Parathyroid adenoma (tissue), 2 donors: ENCODE results near the gene TMEM145.
A peak's percentile ranks its signal among the peaks of the same experiment; 100 is the strongest.

ENCODE experiments used
- H2AFZ ChIP-seq: fragments of 300-600 bp; sonication (generic); one replicate; pipeline ENCODE4 v1.7.0; 2017; ENCODE audit warnings: antibody characterized with exemption, mild to moderate bottlenecking
- H3K27ac ChIP-seq: fragments of 300-600 bp; sonication (generic); one replicate; pipeline ENCODE4 v1.7.0; 2017
- H3K27me3 ChIP-seq: fragments of 300-600 bp; sonication (generic); one replicate; pipeline ENCODE4 v1.7.0; 2017; ENCODE audit warnings: low read length; ENCODE audit not compliant: control insufficient read depth, insufficient read depth
- H3K36me3 ChIP-seq: fragments of 300-600 bp; sonication (generic); one replicate; pipeline ENCODE4 v1.7.0; 2017; ENCODE audit warnings: low read length; ENCODE audit not compliant: control insufficient read depth, insufficient read depth
- H3K4me1 ChIP-seq: fragments of 300-600 bp; sonication (generic); one replicate; pipeline ENCODE4 v1.7.0; 2017; ENCODE audit warnings: control low read depth
- H3K4me2 ChIP-seq: fragments of 300-600 bp; sonication (generic); one replicate; pipeline ENCODE4 v1.7.0; 2017; ENCODE audit warnings: low read length
- H3K4me3 ChIP-seq: fragments of 300-600 bp; sonication (generic); one replicate; pipeline ENCODE4 v1.7.0; 2017; ENCODE audit warnings: low read depth, low read length
- H3K79me2 ChIP-seq: fragments of 300-600 bp; sonication (generic); one replicate; pipeline ENCODE4 v1.7.0; 2017; ENCODE audit warnings: control low read depth
- H3K9ac ChIP-seq: fragments of 300-600 bp; sonication (generic); one replicate; pipeline ENCODE4 v1.7.0; 2017; ENCODE audit warnings: mild to moderate bottlenecking
- H3K9me3 ChIP-seq: fragments of 300-600 bp; sonication (generic); one replicate; pipeline ENCODE4 v1.7.0; 2017; ENCODE audit warnings: low read length; ENCODE audit not compliant: control insufficient read depth
- CTCF ChIP-seq: fragments of 300-600 bp; sonication (generic); IDR thresholded peaks from one replicate; pipeline ENCODE4 v1.7.0; 2017; ENCODE audit warnings: antibody characterized with exemption, mild to moderate bottlenecking
- donor health status: primary hyperparathyroidism.

TMEM145 gene

DNA sequence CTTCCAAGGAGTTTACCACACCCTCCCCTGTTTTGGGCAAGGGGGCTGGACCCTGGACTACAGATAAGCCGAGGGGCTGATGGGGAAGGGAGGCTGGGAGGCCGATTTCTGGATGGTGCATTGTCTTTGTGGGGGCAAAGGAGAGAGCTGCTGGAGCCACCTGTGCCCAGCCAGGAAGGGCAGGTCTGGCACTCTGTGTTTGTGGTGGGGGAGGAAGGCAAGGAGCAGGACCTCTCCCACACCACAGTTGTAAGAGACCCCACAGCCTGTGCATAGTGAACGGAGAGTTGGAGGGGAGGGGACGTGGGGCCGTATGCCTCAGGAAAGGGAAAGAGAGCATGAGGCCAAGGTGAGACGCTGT lies 27.1 kb upstream of the TMEM145 start:
- H3K4me2 ChIP-seq: peak overlapping the region; percentile 63
- H3K79me2 ChIP-seq: no peaks in the 10 kb centered on the region
- no peaks in the 10 kb centered on the region for H3K36me3 ChIP-seq
- no peak overlapping the region for H2AFZ ChIP-seq
- no peak for TF ChIP-seq CTCF
- H3K27ac ChIP-seq: peak overlapping the region; percentile 56
- H3K9me3 ChIP-seq: no peaks in the 10 kb centered on the region
- H3K27me3 ChIP-seq: no peaks in the 10 kb centered on the region
- no peak overlapping the region for H3K9ac ChIP-seq
- no peak overlapping the region for H3K4me3 ChIP-seq
- peaks cover 36% of the 10 kb centered on the region for H3K4me1 ChIP-seq

GRCh38 chr19:42286349-42287016 lies 26.6 kb upstream of the TMEM145 start:
- TF ChIP-seq CTCF: no peak
- no peaks in the 10 kb centered on the region for H3K36me3 ChIP-seq
- H3K27me3 ChIP-seq: no peaks in the 10 kb centered on the region
- H2AFZ ChIP-seq: no peak overlapping the region
- peak overlapping the region; percentile 63 for H3K4me2 ChIP-seq
- no peaks in the 10 kb centered on the region for H3K79me2 ChIP-seq
- no peak overlapping the region for H3K9ac ChIP-seq
- no peaks in the 10 kb centered on the region for H3K9me3 ChIP-seq
- H3K4me1 ChIP-seq: peaks cover 36% of the 10 kb centered on the region
- H3K27ac ChIP-seq: no peak overlapping the region
- H3K4me3 ChIP-seq: no peak overlapping the region

GRCh38 chr19:42287017-42287826 lies 25.9 kb upstream of the TMEM145 start:
- H3K36me3 ChIP-seq: no peaks in the 10 kb centered on the region
- no peak overlapping the region for H3K9ac ChIP-seq
- H3K27me3 ChIP-seq: no peaks in the 10 kb centered on the region
- no peaks in the 10 kb centered on the region for H3K79me2 ChIP-seq
- no peak overlapping the region for H2AFZ ChIP-seq
- H3K4me3 ChIP-seq: no peak overlapping the region
- no peak overlapping the region for H3K4me2 ChIP-seq
- H3K9me3 ChIP-seq: no peaks in the 10 kb centered on the region
- no peak for TF ChIP-seq CTCF
- no peak overlapping the region for H3K27ac ChIP-seq
- H3K4me1 ChIP-seq: peaks cover 29% of the 10 kb centered on the region

DNA sequence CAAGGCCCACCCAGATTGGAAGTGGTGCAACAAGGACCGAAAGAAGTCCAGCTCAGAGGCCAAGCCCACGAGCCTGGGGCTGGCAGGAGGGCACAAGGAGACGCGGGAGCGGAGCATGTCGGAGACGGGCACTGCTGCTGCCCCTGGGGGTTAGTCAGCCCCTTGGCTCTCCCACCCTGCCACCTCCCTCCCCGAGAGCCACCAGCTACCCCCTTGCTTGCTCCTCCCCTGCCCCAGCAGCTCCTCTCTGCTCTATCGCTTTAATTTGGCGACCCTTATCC lies 25.3 kb upstream of the TMEM145 start:
- no peak for TF ChIP-seq CTCF
- no peaks in the 10 kb centered on the region for H3K27me3 ChIP-seq
- peaks cover 25% of the 10 kb centered on the region for H3K4me1 ChIP-seq
- no peak overlapping the region for H3K4me2 ChIP-seq
- no peak overlapping the region for H2AFZ ChIP-seq
- H3K4me3 ChIP-seq: no peak overlapping the region
- H3K9me3 ChIP-seq: no peaks in the 10 kb centered on the region
- H3K36me3 ChIP-seq: no peaks in the 10 kb centered on the region
- H3K27ac ChIP-seq: no peak overlapping the region
- H3K9ac ChIP-seq: no peak overlapping the region
- H3K79me2 ChIP-seq: no peaks in the 10 kb centered on the region

DNA sequence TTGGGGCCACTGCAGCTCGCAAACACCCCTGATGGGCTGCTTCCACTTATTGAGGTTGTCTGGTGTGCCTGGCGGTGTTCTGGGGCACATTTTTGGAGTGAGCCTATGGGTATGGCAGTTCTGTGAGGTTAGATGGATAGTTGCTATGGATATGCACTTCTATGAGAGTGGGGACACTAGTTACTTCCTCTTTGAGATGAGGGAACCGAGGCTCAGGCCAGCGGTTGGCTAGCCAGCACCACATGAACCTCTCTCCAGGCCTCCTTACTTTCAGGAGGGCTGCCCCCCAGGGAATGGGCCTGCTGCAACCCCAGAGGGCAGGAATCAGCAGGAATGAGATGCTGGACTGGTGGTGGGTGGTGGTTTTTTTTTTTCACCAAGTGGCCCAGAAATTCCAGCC lies 24.7 kb upstream of the TMEM145 start:
- Histone ChIP-seq H3K4me2 (no peak overlapping the region), H3K4me1 (peaks cover 20% of the 10 kb centered on the region), H3K4me3 (no peak overlapping the region), H3K27ac (no peak overlapping the region), H2AFZ (no peak overlapping the region), H3K27me3 (no peaks in the 10 kb centered on the region), H3K9me3 (no peaks in the 10 kb centered on the region), H3K36me3 (no peaks in the 10 kb centered on the region), H3K79me2 (no peaks in the 10 kb centered on the region), H3K9ac (no peak overlapping the region)
- TF ChIP-seq CTCF: no peak
